GDM1 (cell line): ENCODE data around the gene CCDC120.

ENCODE experiments used
- DNase-seq: peaks from one replicate; lab custom pipeline; 2025; lab: John Stamatoyannopoulos, UW

The CCDC120 gene

DNA sequence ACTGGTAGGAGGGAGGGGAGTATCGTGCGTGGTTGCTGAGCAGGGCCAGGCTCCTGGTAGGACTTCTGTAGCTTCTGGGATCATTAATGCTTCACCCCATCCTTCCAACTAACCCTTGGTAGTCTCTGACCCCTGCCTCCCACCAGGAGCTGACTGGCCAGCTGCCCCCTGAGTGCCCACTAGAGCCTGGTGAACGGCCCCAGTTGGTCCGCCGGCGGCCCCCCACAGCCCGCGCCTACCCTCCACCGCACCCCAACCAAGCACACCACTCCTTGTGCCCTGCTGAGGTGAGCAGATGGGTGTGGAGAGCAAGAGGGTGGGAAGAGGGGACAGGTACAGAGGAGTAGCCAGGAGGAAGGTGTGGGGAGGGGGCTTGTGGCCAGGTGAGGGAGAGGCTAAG, 4.9 kb downstream of the CCDC120 start:
- no peak for DNase-seq

GRCh38 chrX:49064303-49064702, 5.5 kb downstream of the CCDC120 start:
- no peak for DNase-seq

DNA sequence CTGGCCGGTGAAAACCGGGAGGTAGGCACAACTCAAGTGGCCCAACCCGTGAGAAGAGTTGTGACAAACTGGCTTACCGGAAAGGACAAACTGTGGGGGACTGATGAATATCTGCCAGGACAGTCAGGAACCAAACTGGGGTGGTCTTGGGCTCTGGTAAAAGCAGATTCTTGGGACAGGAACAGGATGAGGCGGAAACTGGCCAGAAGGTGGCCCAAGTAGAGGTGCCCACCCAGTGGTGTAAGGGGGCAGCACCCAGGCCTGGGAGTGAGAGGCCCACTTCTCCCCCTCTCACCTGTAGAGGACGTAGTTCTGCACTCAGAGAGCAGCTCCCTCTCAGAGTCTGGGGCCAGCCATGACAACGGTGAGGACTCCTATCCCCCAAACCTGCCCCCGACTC, 5.9 kb downstream of the CCDC120 start:
- DNase-seq = no peak

DNA sequence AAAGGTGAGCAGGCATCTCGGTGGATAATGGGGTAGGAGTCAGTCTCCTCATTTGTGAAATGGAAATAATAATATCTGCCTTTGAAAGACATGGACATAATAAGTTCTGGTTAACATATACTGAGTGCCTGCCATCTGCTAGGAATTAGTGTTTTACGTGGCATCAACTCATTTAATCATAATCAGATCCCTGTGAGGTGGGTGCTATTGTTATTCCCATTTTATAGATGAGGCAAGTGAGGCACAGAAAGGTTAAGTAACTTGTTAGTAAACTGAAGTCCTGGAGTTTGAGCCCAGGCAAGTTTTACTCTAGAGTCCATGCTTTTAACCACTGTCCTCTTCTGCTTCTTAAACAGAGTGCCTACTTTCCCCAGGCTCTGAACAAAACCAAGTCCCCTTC, 7.5 kb downstream of the CCDC120 start:
- no peak for DNase-seq

DNA sequence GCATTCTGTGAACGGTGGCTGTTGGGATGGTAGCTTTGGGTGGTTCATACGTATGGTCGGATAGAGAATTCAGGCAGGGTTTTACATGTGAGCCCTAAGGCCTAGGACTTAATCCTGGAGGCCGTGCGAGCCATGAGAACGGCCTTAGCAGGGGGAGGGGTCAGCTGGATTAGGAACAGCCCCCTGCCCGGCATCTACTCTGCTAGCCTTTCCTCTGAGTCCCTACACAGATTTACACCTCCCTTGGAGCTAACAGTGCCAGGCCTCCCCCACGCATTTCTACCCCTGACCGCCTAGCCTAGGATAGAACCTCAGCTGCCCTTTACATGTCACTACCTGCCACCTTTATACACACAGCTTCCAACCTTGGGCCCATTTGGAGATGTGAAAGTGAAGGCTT, 7.9 kb downstream of the CCDC120 start:
- no peak for DNase-seq

- DNase-seq = no peak
Observed at GRCh38 chrX:49067285-49068120, 8.7 kb downstream of the CCDC120 start.

GRCh38 chrX:49069038-49069437, 10.2 kb downstream of the CCDC120 start:
- DNase-seq = no peak

DNA sequence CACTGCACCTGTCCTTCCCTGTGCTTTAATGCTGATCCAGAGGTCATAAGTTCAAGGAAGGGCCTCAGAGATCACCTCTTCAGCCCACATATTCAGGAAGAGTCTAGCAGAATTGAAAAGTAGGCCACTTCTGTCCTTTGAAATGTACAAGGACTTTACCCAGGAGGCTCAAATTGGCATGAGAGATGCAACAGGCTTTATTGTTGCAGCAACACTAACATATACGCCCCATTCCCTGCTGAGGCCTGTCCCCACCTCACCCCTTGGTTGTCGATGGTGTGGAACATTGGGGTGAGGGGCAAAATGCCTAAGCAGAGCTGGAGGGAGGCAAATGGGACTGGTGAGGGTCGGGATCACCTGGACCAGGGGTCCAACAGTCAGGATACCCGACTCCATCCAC, 12.2 kb downstream of the CCDC120 start:
- DNase-seq = no peak

- DNase-seq = no peak
Observed at GRCh38 chrX:49071877-49072711, 13.3 kb downstream of the CCDC120 start.

DNA sequence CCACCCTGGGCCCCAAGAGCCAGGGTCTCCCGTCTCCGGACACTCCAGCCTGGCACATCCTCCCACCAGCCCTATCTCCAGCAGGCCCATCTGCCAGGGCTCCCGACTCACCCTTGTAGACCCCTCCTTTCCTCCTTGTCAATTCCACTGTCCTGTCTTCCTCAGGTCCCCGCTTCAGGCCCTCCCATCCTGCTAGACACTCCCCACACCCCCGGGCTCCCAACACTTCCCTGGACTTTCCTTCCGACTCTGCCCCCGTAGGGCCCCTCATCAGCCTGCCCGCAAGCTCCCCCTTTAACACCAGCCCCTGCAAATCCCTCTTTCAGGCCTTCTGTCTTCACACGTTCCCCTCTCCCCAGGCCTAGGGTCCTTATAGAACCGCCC, 13.9 kb downstream of the CCDC120 start:
- DNase-seq = no peak

DNA sequence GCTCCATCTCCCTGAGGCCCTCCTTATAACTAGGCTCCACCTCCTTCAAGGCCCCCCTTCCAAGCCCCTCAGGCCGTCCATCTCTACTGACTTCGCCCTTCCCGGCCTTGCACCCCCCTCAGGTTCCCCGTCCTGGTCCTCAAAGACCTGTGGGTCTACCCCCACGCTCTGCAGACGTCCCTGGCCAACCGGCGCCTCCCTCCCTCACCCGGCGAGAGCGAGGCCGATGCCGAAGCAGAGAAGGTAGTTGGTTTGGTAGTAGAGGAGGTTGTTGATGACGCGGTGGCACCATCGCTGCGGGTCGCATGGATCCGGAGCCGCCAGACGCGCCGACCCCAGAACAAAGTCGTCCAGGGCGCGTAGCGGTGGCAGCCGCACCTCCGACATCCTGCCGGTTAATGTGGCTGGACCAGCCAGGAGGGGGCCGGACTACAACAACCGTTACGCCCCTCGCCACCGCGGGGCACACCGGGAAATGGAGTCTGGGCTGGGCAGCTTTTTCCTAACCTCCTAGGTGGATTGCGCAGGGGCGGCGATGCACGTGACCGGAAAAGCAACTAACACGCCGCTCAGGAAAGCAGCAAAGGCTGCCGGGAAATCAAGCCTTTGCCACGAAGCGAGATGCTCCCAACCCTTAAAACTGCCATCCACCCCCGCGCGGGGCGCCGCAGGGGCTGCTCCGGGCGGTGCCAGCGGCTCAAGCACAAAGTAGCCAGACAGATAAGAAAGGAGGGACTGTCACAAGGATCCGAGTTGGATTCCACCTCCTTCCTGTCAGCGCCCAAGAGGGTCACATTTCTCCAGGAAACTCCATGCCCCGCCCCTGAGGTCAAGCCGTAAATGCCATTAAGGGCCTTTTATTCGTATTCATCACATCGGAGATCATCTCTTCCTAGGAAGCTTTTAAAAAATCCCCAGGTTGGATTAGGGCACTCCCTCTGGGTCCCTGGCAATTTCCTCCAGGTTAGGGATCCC, 15.1 kb downstream of the CCDC120 start, which contains the start of gene PRAF2:
Gene PRAF2 (minus strand): TSS at position 402 of the 975 bp plus-strand sequence. CDS start 15 bp downstream, at position 387.
- DNase-seq = peak; percentile 76

DNA sequence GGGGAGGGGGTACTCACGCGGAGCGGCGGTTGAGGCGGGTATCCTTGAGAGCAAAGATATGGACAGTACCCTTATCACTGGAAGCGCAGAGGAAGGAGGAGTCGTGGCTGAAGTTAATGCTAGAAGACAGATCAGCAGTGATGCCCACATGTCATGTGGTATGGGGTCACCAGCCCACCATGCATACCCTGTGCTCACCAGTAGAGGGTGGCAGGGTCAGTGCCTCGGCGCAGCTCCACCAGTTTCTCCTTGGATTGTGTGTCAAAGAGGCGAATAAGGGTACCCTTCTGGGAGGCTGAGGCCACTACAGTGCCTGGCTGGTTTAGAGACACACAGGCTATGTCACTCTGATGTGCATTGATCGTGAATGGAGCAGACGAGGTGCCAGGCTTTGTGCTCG, 16.5 kb downstream of the CCDC120 start:
- DNase-seq = no peak

GRCh38 chrX:49077941-49078340, 19.1 kb downstream of the CCDC120 start:
- DNase-seq = no peak

DNA sequence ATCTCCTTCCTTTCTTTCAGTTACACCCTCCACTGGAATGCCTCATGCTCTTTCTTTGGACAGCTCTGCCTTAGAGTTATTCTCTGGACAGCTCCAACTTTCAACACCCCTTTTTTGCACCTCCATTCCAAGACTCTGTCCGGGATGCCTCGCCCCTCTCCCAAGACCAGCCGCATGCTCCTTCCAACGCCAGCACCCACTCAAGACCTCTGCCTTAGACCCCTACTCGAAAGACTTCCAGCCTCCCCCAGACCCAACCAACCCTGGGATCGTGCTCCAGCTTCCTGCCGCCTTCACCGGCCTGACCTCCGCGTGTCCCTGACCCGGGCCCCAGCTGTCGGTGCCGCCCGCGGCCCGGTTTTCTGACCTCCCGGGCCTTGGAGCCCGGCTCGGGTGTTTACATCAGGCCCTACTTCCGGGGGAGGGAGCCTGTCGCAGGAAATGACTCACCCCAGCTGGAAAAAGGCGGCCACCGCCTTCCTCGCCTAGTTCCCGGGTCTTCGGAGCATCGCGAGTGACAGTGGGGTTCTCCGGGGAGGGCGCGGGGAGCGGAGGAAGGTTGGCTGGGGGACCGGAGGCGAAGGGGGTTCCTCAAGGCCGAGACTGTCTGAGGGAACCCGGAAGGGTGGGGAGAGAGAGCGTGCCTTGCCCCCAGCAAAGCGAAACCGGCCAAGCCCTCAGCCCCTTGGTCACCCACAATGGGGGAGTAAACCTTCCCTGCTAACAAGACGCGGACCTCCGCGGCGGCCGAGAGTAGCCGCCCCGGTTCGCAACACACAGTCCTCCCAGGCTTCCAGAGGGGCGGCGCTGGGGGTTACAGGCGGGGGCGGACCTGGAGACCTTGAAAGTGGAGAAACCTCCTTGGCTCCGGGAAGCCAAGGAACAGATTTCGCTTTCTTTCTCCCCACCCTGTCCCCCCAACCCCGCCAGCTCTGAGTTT, 21.0 kb downstream of the CCDC120 start, which contains the start of gene WDR45:
Gene WDR45 (minus strand): TSS at position 399 of the 940 bp plus-strand sequence. CDS start 1,792 bp downstream, outside the sequence.
- peak; percentile 23 for DNase-seq

GRCh38 chrX:49082271-49082871, 23.6 kb downstream of the CCDC120 start:
- DNase-seq = no peak

DNA sequence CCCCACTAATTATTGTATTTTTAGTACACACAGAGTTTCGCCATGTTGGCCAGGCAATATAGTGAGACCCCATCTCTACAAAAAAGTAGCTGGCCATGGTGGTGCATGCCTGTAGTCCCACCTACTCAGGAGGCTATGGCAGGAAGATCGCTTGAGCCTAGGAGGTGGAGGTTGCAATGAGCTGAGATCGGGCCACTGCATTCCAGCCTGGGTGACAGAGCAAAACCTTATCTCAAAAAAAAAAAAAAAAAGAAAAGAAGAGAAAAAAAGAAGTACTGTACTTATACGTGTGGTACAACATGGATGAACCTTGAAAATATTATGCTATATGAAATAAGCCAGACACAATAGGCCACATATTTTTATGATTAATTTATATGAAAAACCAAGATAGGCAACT, 30.8 kb downstream of the CCDC120 start:
- DNase-seq = no peak

DNA sequence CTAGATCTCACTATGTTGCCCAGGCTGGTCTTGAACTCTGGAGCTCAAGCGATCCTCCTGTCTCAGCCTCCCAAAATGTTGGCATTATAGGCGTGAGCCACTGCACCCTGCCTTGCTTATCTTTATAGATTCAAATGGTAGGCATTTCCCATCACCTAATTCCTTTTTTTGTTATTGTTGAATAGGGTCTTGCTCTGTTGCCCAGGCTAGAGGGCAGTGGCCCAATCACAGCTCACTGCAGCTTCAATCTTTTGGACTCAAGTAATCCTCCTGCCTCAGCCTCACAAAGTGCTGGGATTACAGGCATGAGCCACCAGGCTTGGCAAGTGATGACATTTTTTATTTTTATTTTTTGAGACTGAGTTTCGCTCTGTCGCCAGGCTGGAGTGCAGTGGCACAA, 37.6 kb downstream of the CCDC120 start:
- DNase-seq = no peak

DNA sequence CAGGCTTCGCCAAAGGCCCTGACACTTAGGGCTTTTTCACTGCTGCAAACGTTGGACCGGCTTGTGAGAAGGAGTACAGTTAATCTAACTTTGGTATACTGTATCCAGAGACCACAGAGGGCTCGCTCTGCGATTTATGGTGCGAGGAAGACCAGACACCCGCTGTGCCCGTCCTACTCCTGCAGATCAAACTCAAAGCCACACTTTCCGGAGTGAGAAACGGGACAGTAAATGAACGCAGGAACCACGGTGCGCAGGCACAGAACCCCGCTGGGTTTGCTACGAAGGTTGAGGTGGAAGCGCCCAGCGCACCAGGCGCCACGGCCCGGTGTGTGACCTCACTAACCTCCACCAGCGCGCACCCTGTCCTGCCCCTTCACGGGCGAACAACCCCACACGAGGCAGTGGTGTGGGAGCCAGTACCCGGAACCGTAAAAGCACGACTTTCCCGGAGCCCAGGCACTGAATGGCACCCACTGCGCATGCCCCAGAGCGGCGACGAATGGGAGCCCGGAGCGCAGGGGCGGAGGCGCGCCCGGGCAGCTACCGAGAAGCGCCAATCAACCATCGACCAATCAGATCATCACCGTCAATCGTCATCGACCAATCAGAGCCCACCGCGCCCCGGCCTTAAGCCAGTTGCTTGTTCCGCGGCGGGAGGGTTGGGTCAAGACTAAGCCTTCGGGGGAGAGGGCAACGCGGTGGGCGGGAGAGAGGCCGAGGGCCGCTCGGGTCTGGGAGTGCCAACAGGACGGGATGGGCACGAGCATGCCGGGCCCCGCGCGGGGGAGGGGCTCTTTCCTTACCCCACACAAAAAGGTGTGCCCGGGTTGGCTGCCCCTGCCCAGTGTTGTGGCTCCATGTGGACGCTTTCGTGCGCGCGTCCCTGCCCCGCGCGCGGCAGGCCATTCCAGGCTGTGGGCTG, 42.2 kb downstream of the CCDC120 start:
- peak; percentile 91 for DNase-seq

GRCh38 chrX:49101629-49101984, 42.8 kb downstream of the CCDC120 start:
- DNase-seq = no peak
